GM23338 (cell line): ENCODE measurements around the gene CHST10.

Source experiments
- CREB1 ChIP-seq: fragments of 250-450 bp; sonication (Bioruptor Pico); IDR thresholded peaks from 2 replicates; pipeline ENCODE4 v1.5.0; 2020; ENCODE audit warnings: low read depth, mild to moderate bottlenecking, moderate library complexity
- CTCF ChIP-seq, 2 experiments: fragments of 200-600 bp in 1 of 2; sonication (generic) in 1 of 2; conservative IDR thresholded peaks; 2 replicates each; pipeline versions ENCODE4 v1.5.1 to v1.6.1; 2016 to 2017; ENCODE audit warnings: antibody characterized with exemption in 2 of 2, low read depth in 2 of 2, mild to moderate bottlenecking in 2 of 2, moderate library complexity in 1 of 2
- EZH2 ChIP-seq: fragments of 200-600 bp; sonication (generic); IDR thresholded peaks from one replicate; pipeline ENCODE4 v1.8.0; 2017; ENCODE audit warnings: antibody characterized with exemption, mild to moderate bottlenecking, low read depth; ENCODE audit not compliant: unreplicated experiment
- POLR2AphosphoS5 ChIP-seq: IDR thresholded peaks from 2 replicates; pipeline ENCODE4 v1.6.1; 2016; ENCODE audit warnings: antibody characterized with exemption, low read depth
- REST ChIP-seq: IDR thresholded peaks from one replicate; pipeline ENCODE4 v1.6.1; 2018; ENCODE audit warnings: antibody characterized with exemption; ENCODE audit not compliant: unreplicated experiment

- TF ChIP-seq CTCF (conservative IDR thresholded peaks at IDR 0.05; ENCODE audit: low read depth in 2 of 2) = no peak
- TF ChIP-seq REST = no peak
- TF ChIP-seq POLR2AphosphoS5 = no peak
- no peak for TF ChIP-seq EZH2
- TF ChIP-seq CREB1 (CRISPR knock-in tag) = no peak
Measured at GRCh38 chr2:100408104-100408503, 9.4 kb downstream of the CHST10 start.
